NOMO-1 treated with DMSO at 0.1 percent for 48 hours (cell line): Measurements from ENCODE around the gene TUBGCP3.
"Not testable (repeated sequence)": the region's sequence is repeated elsewhere in the genome, so short reads cannot be mapped to it uniquely, and the experiment has no call there.

Source experiments
- DNase-seq: peaks from one replicate; lab custom pipeline; 2025; ENCODE audit not compliant: unreplicated experiment; lab: John Stamatoyannopoulos, UW

Gene TUBGCP3

GRCh38 chr13:112587764-112588489, at the start of gene TUBGCP3:
Gene TUBGCP3 (minus strand): TSS chr13:112588153. CDS start chr13:112587980, 173 bp downstream.
- peak; percentile 72 for DNase-seq

- DNase-seq = no peak
These were observed 49.3 kb upstream of the TUBGCP3 start for GRCh38 chr13:112637017-112637801.

GRCh38 chr13:112636401-112636975, 48.5 kb upstream of the TUBGCP3 start:
- DNase-seq = no peak

GRCh38 chr13:112635323-112635722, 47.4 kb upstream of the TUBGCP3 start:
- no peak for DNase-seq

GRCh38 chr13:112634102-112634501, 46.1 kb upstream of the TUBGCP3 start:
- no peak for DNase-seq

- not testable (repeated sequence) for DNase-seq
These were observed 42.3 kb upstream of the TUBGCP3 start for GRCh38 chr13:112630226-112630625.

- no peak for DNase-seq
These were observed 41.2 kb upstream of the TUBGCP3 start for GRCh38 chr13:112629161-112629560.

- not testable (repeated sequence) for DNase-seq
These were observed 39.7 kb upstream of the TUBGCP3 start for GRCh38 chr13:112627613-112628012.

- DNase-seq = no peak
These were observed 39.2 kb upstream of the TUBGCP3 start for GRCh38 chr13:112627161-112627560.

- no peak for DNase-seq
These were observed 38.8 kb upstream of the TUBGCP3 start for GRCh38 chr13:112626761-112627160.

- no peak for DNase-seq
These were observed 38.2 kb upstream of the TUBGCP3 start for GRCh38 chr13:112626124-112626523.

- no peak for DNase-seq
These were observed 37.7 kb upstream of the TUBGCP3 start for GRCh38 chr13:112625698-112626097.

GRCh38 chr13:112624602-112625430, 36.9 kb upstream of the TUBGCP3 start:
- no peak for DNase-seq

GRCh38 chr13:112624040-112624439, 36.1 kb upstream of the TUBGCP3 start:
- no peak for DNase-seq

GRCh38 chr13:112623051-112623711, 35.2 kb upstream of the TUBGCP3 start:
- DNase-seq = no peak

- DNase-seq = no peak
These were observed 34.4 kb upstream of the TUBGCP3 start for GRCh38 chr13:112622375-112622774.

- DNase-seq = no peak
These were observed 32.0 kb upstream of the TUBGCP3 start for GRCh38 chr13:112619730-112620631.

GRCh38 chr13:112618501-112618900, 30.5 kb upstream of the TUBGCP3 start:
- DNase-seq = no peak

GRCh38 chr13:112617754-112618375, 29.9 kb upstream of the TUBGCP3 start:
- DNase-seq = no peak
